NCI-H460 (cell line): ENCODE measurements around the gene MAN1B1. TPM values are rescaled to one million over a fixed set of nuclear protein-coding genes. Genes with fewer than 3 reads are reported as not detected.
A peak's percentile ranks its signal among the peaks of the same experiment; 100 is the strongest.
"Not testable (repeated sequence)": the region's sequence is repeated elsewhere in the genome, so short reads cannot be mapped to it uniquely, and the experiment has no call there.

Source experiments
- DNase-seq: peaks from one replicate; pipeline ENCODE4 v3.0.0-alpha.2; 2016; ENCODE audit warnings: low read depth; ENCODE audit errors: extremely low read depth
- total RNA-seq: library from RNA; depleted of rRNA; stranded (reverse); fragments of >200 nt; shearing (Covaris generic); gene quantifications from 2 replicates; pipeline ENCODE4 v1.2.3, GENCODE V29; 2014

Gene MAN1B1
- total RNA-seq, 1 experiment from 2014 or later: 53.6 TPM

DNA sequence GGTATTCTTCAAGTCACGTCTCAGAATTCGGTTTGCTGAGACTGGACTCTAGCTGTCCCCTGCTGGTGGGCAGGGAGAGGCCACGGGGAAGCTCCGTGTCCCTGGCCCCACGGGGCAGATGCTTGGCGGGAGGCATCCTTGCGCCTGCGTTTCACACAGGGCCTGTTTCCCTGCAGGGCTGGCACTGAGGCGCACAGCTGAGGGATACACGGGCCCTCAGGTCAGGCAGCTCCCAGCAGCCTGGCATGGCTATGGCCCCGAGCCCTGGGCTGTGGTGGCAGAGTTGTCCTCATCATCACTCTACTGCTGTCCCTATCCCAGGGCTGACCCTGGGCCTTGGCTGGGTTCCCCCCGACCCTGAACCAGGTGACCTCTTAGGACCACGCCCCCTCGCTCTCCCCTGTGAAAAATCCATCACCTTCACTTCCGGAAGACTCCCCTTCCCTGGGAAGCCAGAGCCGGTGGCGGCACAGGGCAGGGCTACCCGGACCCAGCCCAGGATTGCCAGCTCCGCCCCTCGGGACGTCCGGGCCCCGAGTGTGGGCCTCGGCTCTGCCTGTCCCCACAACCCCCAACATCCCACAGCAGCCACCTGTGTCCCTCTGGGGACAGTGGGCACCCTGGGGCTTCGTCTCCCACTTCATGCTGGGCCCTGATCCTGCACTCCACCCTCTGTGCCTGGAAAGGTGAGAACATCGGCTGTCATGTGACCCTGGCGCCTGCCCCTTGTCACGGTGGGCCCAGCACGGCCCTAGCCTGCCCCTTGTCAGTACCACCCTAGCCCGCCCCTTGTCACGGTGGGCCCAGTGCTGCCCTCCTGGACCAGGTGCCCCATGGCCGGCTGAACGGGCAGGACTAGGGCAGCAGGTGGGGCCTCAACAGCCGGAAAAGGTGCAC, 22.7 kb downstream of the MAN1B1 start:
- no peak for DNase-seq

DNA sequence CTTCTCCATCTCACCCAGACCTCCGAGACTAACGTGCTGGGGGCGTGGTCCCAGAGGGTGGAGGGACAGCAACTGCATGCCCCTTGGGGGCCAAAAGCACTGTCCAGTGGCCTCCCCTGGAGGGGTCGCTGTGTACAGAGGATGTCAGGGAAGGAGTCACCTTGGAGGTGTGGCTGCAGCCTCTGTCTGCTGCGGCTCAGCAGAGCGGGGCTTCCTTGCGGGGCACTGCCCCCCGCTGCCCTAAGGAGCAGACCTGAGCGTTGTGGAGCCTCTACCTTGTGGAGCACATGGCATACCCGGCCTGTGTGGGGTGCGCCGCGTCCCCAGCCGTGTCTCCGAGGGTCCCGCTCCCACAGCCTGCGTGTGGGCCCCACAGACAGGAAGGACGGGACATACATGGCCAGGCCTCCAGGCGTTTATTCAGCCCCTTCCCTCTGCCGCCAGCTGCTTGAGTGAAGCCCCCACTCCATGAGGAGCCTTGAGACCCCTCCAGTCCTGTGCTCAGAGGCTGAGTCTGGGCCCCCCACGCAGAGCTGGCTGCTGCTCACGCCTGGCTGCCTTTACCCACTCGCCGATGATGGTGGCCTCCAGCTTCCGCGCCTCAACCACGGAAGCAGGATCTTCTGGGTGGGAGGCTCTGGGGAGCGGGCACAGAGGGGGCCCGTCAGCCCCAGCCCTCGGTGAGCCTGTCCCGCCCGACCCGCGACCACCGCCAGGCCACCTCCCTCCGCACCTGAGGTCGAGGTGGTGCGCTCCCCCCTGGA, 23.5 kb downstream of the MAN1B1 start:
- no peak for DNase-seq

DNA sequence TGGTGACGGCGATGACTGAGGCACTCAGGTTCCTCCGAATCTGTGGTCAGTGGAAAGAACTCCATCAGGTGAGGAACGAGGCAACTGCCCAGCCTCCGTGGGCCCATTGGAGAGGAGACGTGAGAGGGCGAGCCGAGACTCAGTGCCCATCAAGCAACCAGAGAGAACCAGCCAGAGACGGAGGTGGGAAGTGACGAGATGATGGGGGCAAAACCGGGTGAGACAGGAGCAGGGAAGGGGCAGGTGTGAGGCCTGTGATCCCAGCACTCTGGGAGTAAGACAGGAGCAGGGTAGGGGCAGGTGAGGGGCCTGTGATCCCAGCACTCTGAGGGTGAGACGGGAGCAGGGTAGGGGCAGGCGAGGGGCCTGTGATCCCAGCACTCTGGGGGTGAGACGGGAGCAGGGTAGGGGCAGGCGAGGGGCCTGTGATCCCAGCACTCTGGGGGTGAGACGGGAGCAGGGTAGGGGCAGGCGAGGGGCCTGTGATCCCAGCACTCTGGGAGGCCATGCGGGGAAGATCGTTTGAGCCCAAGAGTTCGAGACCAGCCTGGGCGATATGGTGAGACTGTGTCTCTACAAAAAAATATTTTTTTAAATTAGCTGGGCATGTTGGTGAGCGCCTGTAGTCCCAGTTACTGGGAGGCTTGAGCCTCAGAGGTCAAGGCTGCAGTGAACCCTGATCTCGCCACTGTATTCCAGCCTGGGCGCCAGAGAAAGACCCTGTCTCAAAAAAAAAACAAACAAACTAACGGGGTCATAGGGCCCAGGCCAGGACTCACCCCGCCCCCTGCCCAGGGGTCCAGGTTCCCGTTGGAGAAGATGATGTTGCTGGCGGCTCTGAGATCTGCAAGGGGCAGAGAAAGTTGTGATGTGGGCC, 24.4 kb downstream of the MAN1B1 start:
- DNase-seq: no peak

DNA sequence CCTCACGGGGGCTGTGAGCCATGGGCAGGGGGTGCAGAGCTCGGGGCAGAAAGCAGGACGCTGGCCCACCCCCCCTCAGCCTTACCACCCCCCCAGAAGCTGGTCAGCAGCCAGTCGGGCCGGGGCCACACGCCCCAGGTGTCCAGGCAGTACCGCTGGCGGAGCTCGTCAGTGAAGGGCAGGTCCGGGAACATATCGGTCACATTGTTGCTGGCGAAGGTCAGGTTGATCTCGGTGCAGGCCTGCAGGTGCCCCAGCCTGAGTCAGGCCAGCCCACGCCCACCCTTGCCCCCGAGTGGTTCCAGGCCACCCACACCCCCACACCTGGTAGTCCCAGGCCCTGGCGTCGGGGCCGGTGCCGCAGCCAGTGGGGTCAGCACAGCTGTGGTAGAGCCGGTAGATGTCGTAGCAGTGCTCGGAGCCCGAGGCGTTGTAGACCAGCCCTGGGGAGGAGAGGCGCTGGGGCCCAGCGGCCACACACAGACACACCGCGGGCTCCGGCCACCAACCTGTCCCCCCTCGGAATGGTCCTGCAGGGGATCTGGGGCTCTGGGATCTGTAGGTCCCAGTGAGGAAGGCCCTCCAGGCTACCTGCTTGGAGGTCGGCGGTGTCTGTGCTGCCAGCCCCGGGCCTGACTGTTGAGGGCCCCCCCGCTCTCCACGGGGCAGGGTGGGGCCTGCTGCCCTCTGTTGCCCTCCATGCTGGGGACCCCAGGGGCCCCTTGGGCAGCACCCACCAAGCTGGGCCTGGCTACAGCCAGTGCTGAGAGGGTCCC, 25.2 kb downstream of the MAN1B1 start:
- DNase-seq: no peak

DNA sequence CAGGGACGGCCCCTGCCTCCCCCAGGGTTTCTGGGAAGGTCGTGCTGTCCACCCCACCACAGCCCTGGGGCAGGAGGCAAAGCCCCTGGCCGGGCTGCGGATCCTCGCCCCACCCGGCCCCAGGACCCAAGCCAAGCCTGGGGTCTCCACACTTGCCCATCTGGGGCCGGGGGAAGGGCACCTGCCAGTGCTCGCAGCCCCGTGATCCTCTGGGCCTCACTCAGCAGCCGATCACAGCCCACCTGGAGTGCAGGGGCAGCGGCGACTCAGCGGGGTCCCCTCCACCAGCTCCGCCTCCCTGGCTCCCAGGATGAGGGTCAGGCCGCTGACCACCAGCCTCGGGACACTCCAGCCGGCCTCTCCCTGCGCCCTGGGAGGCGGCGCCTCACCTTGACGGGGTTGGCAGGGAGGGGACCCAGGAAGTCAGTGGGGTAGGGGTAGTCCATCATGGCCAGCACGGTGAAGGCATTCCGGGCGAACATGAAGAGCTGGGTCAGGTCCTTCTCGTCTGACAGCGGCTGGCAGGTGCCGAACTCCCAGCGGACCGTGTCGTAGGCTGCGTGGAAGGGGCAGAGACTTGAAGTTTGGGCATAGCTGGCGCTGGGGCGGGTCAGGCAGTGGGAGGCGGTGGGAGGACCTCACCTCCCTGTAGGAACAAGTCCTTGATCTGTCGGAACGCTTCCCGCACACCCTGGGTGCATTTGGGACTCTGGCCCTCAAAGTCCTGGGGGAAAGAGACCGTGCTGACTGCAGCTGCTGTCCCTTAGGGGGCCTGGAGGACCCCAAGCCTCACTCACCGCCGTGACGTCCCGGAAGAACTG, 26.0 kb downstream of the MAN1B1 start:
- no peak for DNase-seq

DNA sequence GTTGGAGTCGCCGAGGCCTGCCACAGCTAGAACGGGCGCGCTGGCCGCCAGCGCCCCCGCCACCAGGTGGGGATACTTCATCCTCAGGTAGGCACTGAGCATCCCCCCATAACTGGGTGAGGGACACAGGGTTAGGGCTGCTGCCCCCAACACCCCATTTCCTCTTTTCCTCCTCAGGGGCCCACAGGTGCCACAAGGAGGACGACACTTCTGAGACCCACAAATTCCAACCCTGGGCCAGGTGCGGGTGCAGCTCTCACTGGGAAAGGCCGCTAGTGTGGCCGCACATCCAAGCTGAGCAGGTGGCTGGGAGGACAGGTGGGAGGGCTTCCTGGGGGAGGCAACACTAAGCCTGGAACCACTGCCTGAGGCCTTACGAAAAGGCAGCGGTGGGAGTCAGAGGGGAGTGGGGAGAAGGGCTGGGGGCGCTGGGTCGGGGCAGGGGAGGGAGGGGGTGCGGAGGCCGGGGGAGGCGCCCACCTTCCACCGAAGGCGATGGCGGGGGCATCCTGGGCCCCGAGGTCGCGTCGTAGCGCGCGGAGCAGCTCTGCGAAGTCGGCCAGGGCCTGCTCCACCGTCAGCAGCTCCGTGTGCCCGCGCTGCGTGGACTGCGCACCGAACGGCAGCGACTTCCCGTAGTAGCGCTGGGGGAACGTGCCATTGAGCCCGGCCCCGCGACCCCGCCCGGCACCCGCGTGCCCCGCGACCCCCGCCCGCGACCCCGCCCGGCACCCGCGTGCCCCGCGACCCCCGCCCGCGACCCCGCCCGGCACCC, 26.8 kb downstream of the MAN1B1 start:
- no peak for DNase-seq

DNA sequence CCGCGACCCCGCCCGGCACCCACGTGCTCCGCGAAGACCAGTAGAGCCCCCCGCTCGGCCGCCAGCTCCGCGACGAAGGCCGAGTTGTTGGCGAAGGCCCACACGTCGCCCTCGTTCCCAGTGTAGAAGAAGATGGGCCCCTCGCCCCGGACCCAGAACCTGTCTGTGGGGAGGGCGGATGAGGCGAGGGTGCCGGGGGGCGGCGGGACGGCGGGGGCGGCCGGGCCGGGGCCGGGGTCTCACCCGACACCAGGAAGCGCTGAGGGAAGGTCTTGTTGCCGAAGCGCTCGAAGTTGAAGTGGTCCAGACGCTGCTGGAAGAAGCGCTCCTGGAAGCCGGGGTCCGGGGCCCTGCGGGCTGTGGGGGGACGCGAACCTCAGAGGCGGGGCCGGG, 27.4 kb downstream of the MAN1B1 start:
- DNase-seq: no peak

DNA sequence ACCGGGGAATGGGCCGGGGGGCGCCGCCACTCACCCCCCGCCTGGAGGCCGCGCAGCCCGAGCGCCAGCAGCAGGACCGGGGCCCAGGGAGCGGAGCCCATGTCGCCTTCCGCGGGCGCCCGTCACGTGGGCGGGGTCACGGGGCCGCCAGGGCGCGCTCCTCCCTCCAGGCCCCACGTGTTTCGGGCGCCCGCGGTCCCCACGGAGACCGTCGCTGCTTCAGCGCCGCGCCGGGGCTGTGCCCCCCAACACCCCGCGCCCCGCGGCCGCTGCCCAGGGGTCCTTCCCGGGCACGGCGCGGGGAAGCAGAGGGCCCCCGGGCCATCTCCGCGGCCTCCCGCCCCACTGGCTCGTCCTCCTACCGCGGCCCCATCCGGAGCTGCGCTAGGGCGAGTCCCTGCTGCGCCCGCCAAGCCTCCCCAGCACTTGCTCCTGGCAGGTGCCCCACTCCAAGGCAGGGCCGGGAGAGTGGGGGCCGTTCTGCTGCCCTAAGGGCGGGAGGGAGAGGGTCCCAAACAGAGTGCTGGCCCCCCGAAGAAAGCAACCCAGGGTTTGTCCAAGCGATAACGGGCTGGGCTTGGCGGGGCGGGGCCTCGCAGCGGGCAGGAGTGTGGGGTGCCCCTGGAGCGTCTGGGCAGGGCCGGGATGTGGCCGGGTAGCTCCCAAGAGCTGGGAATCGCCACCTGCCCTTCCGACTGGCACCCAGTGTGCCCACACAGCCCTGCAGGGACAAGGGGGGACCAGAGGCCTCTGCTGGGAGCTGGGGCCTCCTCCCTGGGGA, 28.0 kb downstream of the MAN1B1 start, which contains the start of gene DPP7:
TSS of gene DPP7 (minus strand) at position 121 of the 781 bp plus-strand sequence. CDS start at position 101, 20 bp downstream.
- DNase-seq: peak; percentile 39

DNA sequence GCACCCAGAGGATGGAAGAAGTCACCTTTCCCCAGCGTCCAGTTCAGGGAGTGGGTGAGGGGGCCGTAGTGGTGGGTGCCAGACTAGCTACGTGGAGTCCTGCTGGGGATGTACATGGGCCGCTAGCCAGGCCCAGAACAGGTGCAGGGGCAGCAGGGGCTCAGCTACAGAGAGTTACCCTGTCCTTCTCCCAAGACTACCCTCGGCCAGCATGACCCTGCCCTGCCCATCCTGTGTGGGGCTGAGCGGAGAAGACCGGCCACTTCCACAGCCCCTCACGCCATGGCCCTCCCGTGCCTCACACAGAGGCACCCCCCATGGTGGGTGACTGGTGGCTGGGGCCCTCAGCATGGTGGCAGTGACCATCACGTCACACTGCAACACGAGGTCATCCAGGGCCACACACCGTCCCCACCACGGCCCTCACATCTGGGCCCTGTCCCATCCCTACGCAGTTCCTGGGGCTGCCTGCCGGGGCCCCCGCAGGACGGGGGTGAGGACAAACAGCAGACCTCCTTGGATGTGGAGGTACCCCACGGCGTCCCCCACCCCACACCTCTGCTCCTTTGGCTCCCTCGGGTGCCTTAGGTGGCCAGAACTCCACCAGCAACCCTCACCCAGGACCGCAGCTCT, 28.7 kb downstream of the MAN1B1 start:
- DNase-seq: no peak

DNA sequence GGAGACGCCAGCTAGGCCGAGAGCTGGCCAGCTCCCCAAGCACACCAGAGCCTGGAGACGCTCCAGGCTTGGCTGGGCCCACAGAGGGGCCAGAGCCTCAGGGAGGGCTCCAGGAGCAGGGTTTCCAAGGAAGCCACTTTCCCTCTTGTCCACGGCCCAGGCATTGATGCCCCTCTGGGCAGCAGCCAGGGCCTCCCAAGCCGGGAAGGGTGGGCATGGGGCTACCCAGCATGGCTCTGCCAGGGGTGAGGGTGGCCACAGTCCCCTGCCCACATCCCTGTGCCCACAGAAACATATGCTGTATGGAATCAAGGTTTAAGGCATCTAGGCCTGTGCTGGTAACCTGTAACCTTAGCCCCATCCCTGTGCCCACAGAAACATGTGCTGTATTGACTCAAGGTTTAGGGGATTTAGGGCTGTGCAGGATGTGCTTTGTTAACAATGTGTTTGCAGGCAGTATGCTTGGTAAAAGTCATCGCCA, 29.3 kb downstream of the MAN1B1 start:
- no peak for DNase-seq

DNA sequence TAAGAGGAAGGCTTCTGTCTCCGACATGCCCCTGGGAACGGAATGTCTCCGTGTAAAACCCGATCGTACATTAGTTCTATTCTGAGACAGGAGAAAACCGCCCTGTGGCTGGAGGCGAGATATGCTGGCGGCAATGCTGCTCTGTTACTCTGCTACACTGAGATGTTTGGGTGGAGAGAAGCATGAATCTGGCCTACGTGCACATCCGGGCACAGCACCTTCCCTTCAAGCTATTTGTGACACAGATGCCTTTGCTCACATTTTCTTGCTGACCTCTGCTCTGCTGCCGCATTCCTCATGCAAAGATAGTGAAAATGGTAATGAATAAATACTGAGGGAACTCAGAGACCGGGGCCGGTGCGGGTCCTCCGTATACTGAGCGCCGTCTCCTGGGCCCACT, 29.9 kb downstream of the MAN1B1 start:
- DNase-seq: no peak

DNA sequence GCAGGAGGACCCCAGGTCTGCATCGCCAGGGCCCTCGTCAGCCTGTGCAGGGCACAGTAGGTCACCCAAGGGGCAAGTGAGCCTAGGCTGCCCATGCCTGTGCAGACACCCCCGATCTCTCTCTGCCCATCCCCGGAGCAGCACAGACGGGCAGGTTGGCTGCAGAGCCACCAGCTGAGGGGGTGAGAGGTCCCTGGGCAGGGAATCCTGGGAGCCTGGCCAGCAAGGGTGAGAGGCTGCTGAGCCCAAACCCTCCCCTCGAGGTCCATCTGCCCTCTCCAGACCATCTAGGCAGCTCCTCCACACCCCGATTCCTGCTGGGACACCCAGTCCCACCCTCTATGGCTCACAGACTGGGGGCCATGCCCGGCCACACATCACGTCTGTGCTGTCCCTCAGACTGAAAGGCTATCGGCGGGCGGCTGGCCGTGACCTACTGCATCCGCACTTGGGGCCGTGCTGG, 30.5 kb downstream of the MAN1B1 start:
- DNase-seq: no peak

DNA sequence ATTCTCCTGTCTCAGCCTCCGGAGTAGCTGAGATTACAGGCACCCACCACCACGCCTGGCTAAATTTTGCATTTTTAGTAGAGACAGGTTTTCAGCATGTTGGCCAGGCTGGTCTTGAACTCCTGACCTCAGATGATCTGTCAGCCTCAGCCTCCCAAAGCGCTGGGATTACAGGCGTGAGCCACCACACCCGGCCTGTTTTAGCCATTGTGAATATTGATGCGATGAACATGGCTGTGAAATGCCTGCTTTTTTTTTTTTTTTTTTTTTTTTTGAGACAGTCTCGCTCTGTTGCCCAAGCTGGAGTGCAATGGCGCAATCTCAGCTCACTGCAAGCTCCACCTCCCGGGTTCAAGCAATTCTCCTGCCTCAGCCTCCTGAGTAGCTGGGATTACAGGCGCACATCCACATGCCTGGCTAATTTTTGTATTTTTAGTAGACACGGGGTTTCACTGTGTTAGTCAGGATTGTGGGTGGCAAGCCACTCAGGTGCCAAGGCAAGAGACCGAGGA, 31.4 kb downstream of the MAN1B1 start:
- DNase-seq: not testable (repeated sequence)

DNA sequence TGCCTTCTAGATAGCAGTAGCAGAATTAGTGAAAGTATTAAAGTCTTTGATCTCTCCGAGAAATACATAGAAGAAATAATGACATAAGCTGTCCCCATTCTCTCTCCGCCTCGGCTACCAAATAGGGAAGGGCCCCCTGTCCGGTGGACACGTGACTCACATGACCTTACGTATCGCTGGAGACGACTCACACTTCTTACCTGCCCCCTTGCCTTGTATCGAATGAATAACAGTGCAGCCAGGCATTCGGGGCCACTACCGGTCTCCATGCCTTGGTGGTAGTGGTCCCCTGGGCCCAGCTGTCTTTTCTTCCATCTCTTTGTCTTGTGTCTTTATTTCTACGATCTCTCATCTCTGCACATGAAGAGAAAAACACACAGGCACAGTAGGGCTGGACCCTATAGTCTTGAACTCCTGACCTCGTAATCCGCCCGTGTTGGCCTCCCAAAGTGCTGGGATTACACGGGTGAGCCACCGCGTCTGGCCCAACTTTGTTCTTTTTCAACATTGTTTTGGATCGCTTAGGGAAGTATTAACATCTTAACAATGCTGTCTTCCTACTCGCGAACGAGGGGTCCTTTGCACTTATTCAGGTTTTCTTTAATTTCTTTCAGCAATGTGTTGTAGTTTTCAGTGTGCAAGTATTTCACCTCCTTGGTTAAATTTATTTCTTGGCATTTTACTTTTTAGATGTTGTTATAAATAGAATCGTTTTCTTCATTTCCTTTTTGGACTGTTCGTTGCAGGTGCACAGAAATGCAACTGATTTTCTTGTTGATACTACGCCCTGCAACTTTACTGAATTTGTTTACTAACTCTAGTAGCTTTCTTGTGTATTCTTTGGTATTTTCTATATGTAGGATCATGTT, 35.4 kb downstream of the MAN1B1 start:
- DNase-seq: not testable (repeated sequence)

DNA sequence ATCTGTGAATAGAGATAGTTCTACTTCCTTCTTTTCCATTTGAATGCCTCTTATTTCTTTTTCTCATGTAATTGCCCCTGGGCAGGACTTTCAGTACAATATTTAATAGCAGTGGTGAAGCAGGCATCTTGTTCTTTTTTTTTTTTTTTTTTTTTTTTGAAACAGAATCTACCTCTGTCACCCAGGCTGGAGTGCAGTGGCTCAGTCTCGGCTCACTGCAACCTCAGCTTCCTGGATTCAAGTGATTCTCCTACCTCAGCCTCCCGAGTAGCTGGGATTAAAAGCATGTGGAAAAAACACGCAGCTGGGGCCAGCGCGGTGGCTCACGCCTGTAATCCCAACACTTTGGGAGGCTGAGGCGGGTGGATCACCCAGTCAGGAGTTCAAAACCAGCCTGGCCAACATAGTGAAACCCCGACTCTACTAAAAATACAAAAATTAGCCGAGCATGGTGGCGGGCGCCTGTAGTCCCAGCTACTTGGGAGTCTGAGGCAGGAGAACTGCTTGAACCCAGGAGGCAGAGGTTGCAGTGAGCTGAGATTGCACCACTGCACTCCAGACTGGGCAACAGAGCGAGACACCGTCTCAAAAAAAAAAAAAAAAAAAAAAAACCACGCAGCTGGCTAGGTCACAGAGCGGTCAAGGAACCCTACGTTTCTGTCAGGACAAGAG, 36.1 kb downstream of the MAN1B1 start:
- DNase-seq: not testable (repeated sequence)
